ENCODE data around the gene PVR.
"Not testable (repeated sequence)": the region's sequence is repeated elsewhere in the genome, so short reads cannot be mapped to it uniquely, and the experiment has no call there.

Gene PVR

GRCh38 chr19:44680536-44680935 lies 36.8 kb downstream of the PVR start:
- no peak for DNase-seq

- no peak for DNase-seq
These were observed 38.5 kb downstream of the PVR start for GRCh38 chr19:44681992-44682790.

- no peak for DNase-seq
These were observed 39.1 kb downstream of the PVR start for GRCh38 chr19:44682807-44683206.

GRCh38 chr19:44683434-44684210 lies 39.9 kb downstream of the PVR start:
- DNase-seq: no peak

GRCh38 chr19:44684396-44684795 lies 40.7 kb downstream of the PVR start:
- DNase-seq: not testable (repeated sequence)

- no peak for DNase-seq
These were observed 41.5 kb downstream of the PVR start for GRCh38 chr19:44684892-44685863.

DNA sequence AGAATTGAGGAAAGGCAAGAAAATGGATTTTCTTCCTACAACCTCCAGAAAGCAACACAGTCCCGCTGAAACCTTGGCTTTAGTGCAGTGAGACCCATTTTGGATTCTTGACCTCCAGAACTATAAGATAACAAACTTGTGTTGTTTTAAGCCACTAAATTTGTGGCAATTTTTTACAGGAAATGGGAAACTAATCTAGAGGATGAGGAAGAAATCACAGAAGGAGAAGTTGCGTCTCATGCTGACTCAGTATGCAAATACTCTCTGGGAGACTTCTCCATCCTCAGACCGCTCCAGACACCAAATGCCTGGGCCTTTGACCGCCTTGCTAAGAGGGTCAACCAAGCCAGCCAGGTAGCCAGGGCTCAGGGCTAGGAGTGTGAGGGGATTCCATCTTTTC lies 42.2 kb downstream of the PVR start:
- no peak for DNase-seq

DNA sequence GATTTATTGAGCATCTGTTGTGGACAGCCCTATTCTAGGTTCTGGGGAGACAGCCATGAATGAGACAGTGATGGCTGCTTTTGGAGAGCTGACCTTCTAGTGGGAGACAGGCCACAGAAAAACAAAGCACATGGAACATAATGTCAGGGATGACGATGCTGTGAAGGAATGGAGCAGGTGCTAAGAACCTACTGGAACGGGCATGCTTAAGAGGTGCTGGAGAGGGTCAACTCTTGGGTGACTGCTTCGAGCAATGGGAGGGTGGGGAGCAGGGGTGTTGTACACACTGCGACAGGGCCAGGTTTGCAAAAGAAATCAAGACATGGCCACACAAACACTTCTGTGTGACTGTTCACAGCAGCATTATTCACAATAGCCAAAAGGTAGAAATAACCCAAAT lies 43.2 kb downstream of the PVR start:
- DNase-seq: no peak

GRCh38 chr19:44687888-44688287 lies 44.2 kb downstream of the PVR start:
- DNase-seq: no peak

- DNase-seq: no peak
These were observed 45.8 kb downstream of the PVR start for GRCh38 chr19:44689290-44690130.

DNA sequence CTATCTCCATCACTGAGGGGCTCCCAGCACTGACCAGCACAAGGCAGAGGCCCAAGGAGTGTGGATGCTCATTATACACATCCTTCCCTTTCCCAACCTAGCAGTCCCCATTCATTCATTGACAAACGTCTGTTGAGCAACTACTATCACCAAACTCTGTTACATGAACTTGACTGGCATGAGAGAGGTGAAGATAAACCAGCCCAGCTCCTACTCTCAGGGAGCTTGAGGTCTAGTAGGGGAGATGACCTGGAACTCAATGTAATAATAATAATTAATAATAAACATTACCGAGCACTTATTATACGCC lies 46.4 kb downstream of the PVR start:
- DNase-seq: no peak

- no peak for DNase-seq
These were observed 48.6 kb downstream of the PVR start for GRCh38 chr19:44692379-44692721.

DNA sequence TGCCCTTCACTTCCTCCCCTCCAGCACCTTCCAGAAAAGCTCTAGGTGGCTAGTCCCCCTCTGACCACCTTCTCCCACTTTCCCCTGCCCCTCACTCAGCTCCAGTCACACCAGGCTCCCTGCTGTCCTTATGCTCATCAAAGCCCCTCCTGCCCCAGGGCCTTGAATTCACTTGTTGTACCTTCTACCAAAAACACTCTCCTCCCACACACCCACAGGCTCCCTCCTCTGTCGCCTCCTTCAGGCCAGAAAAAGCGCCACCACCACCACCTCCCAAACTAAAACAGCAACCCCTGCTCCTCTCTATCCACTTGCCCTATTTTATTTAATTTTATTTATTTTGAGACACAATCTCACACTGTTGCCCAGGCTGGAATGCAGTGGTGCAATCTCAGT lies 50.5 kb downstream of the PVR start:
- DNase-seq: no peak

DNA sequence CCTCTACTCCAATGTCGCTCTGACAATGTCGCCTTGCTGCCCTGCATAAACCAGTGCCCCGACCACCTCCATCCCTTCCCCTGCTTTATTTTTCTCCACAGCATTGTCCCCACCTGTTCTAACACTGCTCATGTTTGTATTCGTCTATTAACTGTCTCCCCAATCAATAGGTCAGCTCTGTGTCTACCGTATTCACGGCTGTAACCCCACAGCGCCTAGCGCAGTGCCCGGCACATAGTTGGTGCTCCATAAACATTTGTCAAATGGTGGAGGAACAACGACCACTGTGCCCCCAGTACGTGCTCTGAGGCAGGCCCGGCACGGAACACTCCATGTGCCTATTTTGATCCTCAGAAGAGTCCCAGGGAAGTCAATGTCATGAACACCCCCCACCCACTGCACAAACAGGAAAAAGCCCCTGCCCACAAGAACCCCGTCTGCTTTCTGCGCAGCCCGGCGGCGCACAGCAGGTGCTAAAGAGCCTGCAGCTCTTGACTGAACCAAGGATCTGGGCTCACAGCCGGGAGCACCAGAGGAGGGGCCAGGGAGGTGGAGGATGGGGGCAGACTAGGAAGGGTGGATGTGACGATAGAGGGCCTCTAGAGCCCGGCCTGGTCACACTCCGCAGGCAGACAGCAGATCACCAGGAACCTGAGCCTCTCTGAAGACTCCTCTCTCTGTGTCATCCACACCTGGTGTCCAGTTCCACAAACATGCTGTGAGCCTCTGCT lies 53.4 kb downstream of the PVR start:
- no peak for DNase-seq

GRCh38 chr19:44697670-44698034 lies 53.9 kb downstream of the PVR start:
- no peak for DNase-seq

DNA sequence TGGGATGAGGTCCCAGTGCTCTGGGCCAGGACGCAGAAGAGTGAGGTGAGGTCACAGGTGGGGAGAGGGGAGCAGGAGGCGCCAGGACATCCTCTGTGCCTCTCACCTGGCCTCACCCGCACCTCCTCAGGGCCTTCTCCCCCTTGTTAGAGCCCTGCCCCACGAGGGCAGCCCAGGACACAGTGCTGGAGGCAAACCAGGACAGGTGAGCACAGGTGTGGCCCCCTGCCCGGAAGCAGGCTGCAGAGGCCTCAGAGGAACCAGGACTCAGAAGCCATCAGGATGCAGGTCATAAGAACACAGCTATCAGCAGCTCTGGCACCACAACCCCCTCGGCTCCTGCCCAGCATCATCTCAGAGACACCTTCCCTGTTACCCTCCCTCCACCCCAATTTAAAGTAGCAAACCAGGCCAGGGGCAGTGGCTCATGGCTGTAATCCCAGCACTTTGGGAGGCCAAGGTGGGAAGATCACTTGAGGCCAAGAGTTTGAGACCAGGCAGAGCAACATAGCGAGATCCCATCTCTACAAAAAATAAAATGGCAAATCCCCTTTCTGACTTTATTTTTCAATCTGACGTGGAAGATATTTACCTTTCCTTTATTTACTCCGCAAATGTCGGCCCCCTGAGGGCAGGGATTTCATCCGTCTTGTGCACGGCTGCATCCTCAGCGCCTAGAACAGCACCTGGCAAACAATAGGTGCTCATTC lies 54.9 kb downstream of the PVR start, which contains the start of gene CEACAM16:
Gene CEACAM16, plus strand, starts transcription at position 660 of the 710 bp plus-strand sequence. CDS start 2,306 bp downstream, outside the sequence.
- no peak for DNase-seq

DNA sequence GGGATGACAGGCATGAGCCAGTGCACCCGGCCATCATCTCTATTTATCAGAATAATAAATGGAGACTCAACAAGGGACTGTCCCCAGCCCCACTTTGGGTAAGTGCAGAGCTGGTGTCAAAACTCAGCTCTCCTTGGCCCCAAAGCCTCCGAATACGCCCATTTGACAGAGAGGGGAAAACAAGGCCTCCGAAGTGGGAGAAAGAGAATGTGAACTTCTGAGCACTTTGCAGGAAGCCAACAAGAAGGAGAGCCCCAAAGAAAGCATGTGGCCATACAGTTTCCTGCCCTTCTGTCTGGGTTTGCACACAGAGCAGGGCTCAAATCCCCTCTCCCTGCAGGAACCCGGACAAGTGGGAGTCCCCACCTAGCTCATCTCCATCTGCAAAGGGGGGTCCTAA lies 56.8 kb downstream of the PVR start:
- DNase-seq: no peak

DNA sequence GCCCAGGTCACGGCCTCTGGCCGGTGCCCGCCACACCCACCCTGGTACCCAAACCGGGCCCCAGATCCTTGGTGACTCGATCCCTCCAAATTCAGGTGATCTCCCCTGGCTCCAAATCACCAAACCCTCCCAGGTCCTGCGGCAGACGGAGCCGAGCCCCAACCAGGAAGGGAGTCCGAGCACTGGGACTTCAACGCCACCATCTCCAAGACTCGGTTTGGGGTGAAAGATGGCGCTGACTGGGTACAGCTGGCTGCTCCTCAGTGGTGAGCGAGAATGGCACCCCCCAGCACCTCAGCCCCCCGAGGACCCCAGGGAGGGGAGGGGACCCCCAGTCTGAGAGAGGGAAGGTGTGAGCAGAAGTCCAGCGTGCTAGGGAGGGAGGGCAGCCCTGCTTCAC lies 57.5 kb downstream of the PVR start:
- no peak for DNase-seq

- DNase-seq: no peak
These were observed 59.0 kb downstream of the PVR start for GRCh38 chr19:44702551-44703176.

- DNase-seq: no peak
These were observed 59.8 kb downstream of the PVR start for GRCh38 chr19:44703336-44704078.
